Neural cell (in vitro differentiated cells): ENCODE data around the gene NPEPPS. TPM values are rescaled to one million over a fixed set of nuclear protein-coding genes. Genes with fewer than 3 reads are reported as not detected.

ENCODE experiments used
- H2AFZ ChIP-seq: fragments of 200-600, 300-800 bp; sonication (generic), shearing (Covaris generic); 2 replicates; pipeline ENCODE4 v1.6.0; 2014; ENCODE audit warnings: low read depth, mild to moderate bottlenecking, antibody characterized with exemption, low read length, moderate library complexity
- H3F3A ChIP-seq: fragments of 200-600 bp; shearing (Covaris generic); 2 replicates; pipeline ENCODE4 v1.6.1; 2016; ENCODE audit warnings: mild to moderate bottlenecking, moderate library complexity, mixed read lengths, antibody characterized with exemption, low read length; ENCODE audit not compliant: insufficient read depth, poor library complexity, severe bottlenecking
- H3K27ac ChIP-seq: fragments of 200-600, 300-800 bp; sonication (generic), shearing (Covaris generic); 2 replicates; pipeline ENCODE4 v1.5.1; 2014; ENCODE audit warnings: mild to moderate bottlenecking, low read length, moderate library complexity
- H3K27me3 ChIP-seq: fragments of 300-800, 200-600 bp; sonication (generic), shearing (Covaris generic); 2 replicates; pipeline ENCODE4 v1.6.0; 2014; ENCODE audit warnings: mild to moderate bottlenecking, low read depth, low read length, moderate library complexity; ENCODE audit not compliant: insufficient read depth
- H3K36me3 ChIP-seq: fragments of 300-800, 200-600 bp; sonication (generic), shearing (Covaris generic); 2 replicates; pipeline ENCODE4 v1.5.1; 2014; ENCODE audit warnings: mild to moderate bottlenecking, antibody characterized with exemption, low read length, moderate library complexity; ENCODE audit not compliant: insufficient read depth
- H3K4me2 ChIP-seq: fragments of 300-800, 200-600 bp; sonication (generic), shearing (Covaris generic); 2 replicates; pipeline ENCODE4 v1.6.0; 2014; ENCODE audit warnings: mild to moderate bottlenecking, low read length
- H3K4me3 ChIP-seq: fragments of 300-800, 200-600 bp; sonication (generic), shearing (Covaris generic); 2 replicates; pipeline ENCODE4 v1.5.1; 2014; ENCODE audit warnings: mild to moderate bottlenecking, low read length, moderate library complexity
- H3K79me2 ChIP-seq: fragments of 200-600 bp; shearing (Covaris generic); replicated peaks from 2 replicates; pipeline ENCODE4 v1.6.0; 2014; ENCODE audit warnings: mild to moderate bottlenecking, low read length, moderate library complexity; ENCODE audit not compliant: insufficient read depth
- H3K9ac ChIP-seq: fragments of 300-800, 200-600 bp; sonication (generic), shearing (Covaris generic); 2 replicates; pipeline ENCODE4 v1.6.1; 2016; ENCODE audit warnings: mild to moderate bottlenecking, low read length, mixed read lengths
- H3K9me2 ChIP-seq: fragments of 200-600 bp; shearing (Covaris generic); 2 replicates; pipeline ENCODE4 v1.6.1; 2016; ENCODE audit warnings: mild to moderate bottlenecking, low read length, mixed read lengths; ENCODE audit not compliant: insufficient read depth
- H3K9me3 ChIP-seq: fragments of 200-600, 300-800 bp; sonication (generic), shearing (Covaris generic); 2 replicates; pipeline ENCODE4 v1.6.1; 2016; ENCODE audit warnings: mild to moderate bottlenecking, mixed run types, low read length, moderate library complexity, mixed read lengths
- H4K20me1 ChIP-seq: fragments of 200-600 bp; shearing (Covaris generic); 2 replicates; pipeline ENCODE4 v1.6.1; 2016; ENCODE audit warnings: mild to moderate bottlenecking, mixed run types; ENCODE audit not compliant: insufficient read depth
- CTCF ChIP-seq: fragments of 450-650 bp; IDR thresholded peaks from 2 replicates; pipeline ENCODE4 v1.5.1; 2014; ENCODE audit warnings: antibody characterized with exemption, mild to moderate bottlenecking, moderate library complexity; ENCODE audit not compliant: poor library complexity, severe bottlenecking
- EP300 ChIP-seq: fragments of 450-650 bp; conservative IDR thresholded peaks from 2 replicates; pipeline ENCODE4 v1.6.1; 2014; ENCODE audit warnings: antibody characterized with exemption, mild to moderate bottlenecking, moderate library complexity; ENCODE audit not compliant: poor library complexity, severe bottlenecking
- EZH2 ChIP-seq: fragments of 200-600, 300-800 bp; shearing (Covaris generic), sonication (generic); IDR thresholded peaks from 2 replicates; pipeline ENCODE4 v1.6.1; 2014; ENCODE audit warnings: antibody characterized with exemption, low read length, borderline replicate concordance, mild to moderate bottlenecking; ENCODE audit not compliant: insufficient read depth, poor library complexity, severe bottlenecking
- MXI1 ChIP-seq: fragments of 450-650 bp; conservative IDR thresholded peaks from 2 replicates; pipeline ENCODE4 v1.6.1; 2014; ENCODE audit warnings: antibody characterized with exemption, mild to moderate bottlenecking; ENCODE audit not compliant: poor library complexity, severe bottlenecking
- POLR2AphosphoS5 ChIP-seq: IDR thresholded peaks from 2 replicates; pipeline ENCODE4 v1.6.1; 2012
- RAD21 ChIP-seq: fragments of 450-650 bp; conservative IDR thresholded peaks from 2 replicates; pipeline ENCODE4 v1.6.1; 2014; ENCODE audit warnings: antibody characterized with exemption, mild to moderate bottlenecking, moderate library complexity
- REST ChIP-seq: IDR thresholded peaks from 2 replicates; pipeline ENCODE4 v1.6.1; 2012; ENCODE audit warnings: borderline replicate concordance
- SMC3 ChIP-seq: fragments of 450-650 bp; conservative IDR thresholded peaks from 2 replicates; pipeline ENCODE4 v1.6.1; 2014; ENCODE audit warnings: antibody characterized with exemption, mild to moderate bottlenecking, moderate library complexity; ENCODE audit not compliant: poor library complexity
- TAF1 ChIP-seq: IDR thresholded peaks from 2 replicates; pipeline ENCODE4 v1.6.1; 2012; ENCODE audit warnings: low read depth
- polyA plus RNA-seq: library from polyadenylated mRNA; depleted of rRNA; stranded (reverse); fragments of >200 nt; gene quantifications from 2 replicates; pipeline ENCODE4 v1.2.3, GENCODE V29; 2014

The NPEPPS gene
- polyA plus RNA-seq, 1 donor from 2014 or later = 150 TPM

GRCh38 chr17:47603830-47604597 is 73.1 kb downstream of the NPEPPS start:
- Histone ChIP-seq H3K27me3 (no peaks in the 10 kb centered on the region), H3F3A (no peaks in the 10 kb centered on the region), H3K4me3 (no peak overlapping the region), H3K9me3 (no peaks in the 10 kb centered on the region), H2AFZ (no peak overlapping the region), H4K20me1 (no peaks in the 10 kb centered on the region), H3K79me2 (no peaks in the 10 kb centered on the region), H3K27ac (no peak overlapping the region), H3K36me3 (peaks cover 14% of the 10 kb centered on the region), H3K9me2 (no peaks in the 10 kb centered on the region), H3K9ac (no peak overlapping the region), H3K4me2 (no peak overlapping the region)
- TF ChIP-seq REST (no peak), POLR2AphosphoS5 (no peak), EZH2 (no peak)

- Histone ChIP-seq H3K79me2 (no peaks in the 10 kb centered on the region), H3K9ac (no peak overlapping the region), H3K36me3 (peaks cover 11% of the 10 kb centered on the region), H2AFZ (no peak overlapping the region), H3K4me3 (no peak overlapping the region), H4K20me1 (no peaks in the 10 kb centered on the region), H3K27ac (no peak overlapping the region), H3K4me2 (no peak overlapping the region), H3F3A (no peaks in the 10 kb centered on the region), H3K9me2 (no peaks in the 10 kb centered on the region), H3K27me3 (no peaks in the 10 kb centered on the region), H3K9me3 (no peaks in the 10 kb centered on the region)
- TF ChIP-seq TAF1 = no peak
- TF ChIP-seq RAD21 = no peak
- TF ChIP-seq POLR2AphosphoS5 = no peak
- no peak for TF ChIP-seq MXI1
- no peak for TF ChIP-seq EZH2
- TF ChIP-seq SMC3 = no peak
- no peak for TF ChIP-seq CTCF
- TF ChIP-seq EP300 = no peak
- TF ChIP-seq REST = no peak
Measured at GRCh38 chr17:47604598-47604927, 73.7 kb downstream of the NPEPPS start.
